ENCODE data around the gene IL1RAPL2.

GRCh38 chrX:104670051-104670450 is 104.1 kb downstream of the IL1RAPL2 start:
- TF ChIP-seq TCF12 (IDR thresholded peaks at IDR 0.05) (no peak), CTCF (IDR thresholded peaks at IDR 0.05) (no peak), FOXM1 (IDR thresholded peaks at IDR 0.05; ENCODE audit: low read depth) (no peak), RFX5 (IDR thresholded peaks at IDR 0.05; ENCODE audit: low read length) (no peak), CHD2 (IDR thresholded peaks at IDR 0.05; ENCODE audit: low read length, partially characterized antibody) (no peak), USF1 (IDR thresholded peaks at IDR 0.05; ENCODE audit: borderline replicate concordance, low read depth) (no peak), ZBTB33 (IDR thresholded peaks at IDR 0.05; ENCODE audit: borderline replicate concordance, low read depth) (no peak), JUND (IDR thresholded peaks at IDR 0.05) (no peak), EP300 (IDR thresholded peaks at IDR 0.05; ENCODE audit: borderline replicate concordance in 1 of 2, low read depth in 1 of 2, low read length in 1 of 2) (no peak)

All from SK-N-SH (cell line).